HG03565 (cell line): ENCODE data around the gene MEF2A.
A peak's percentile ranks its signal among the peaks of the same experiment; 100 is the strongest.

ENCODE experiments used
- ATAC-seq: cut with Tn5 transposase; IDR thresholded peaks from one replicate; pipeline ENCODE4 v1.9.1; 2021; ENCODE audit warnings: mild to moderate bottlenecking, moderate library complexity; ENCODE audit not compliant: unreplicated experiment

Gene MEF2A

GRCh38 chr15:99696096-99696495, 130.3 kb downstream of the MEF2A start:
- ATAC-seq, result no peak

- peak; percentile 1 for ATAC-seq
Observed at GRCh38 chr15:99702895-99703602, 137.3 kb downstream of the MEF2A start.

GRCh38 chr15:99703603-99704443, 138.0 kb downstream of the MEF2A start:
- ATAC-seq, result peak; percentile 45

GRCh38 chr15:99704444-99704838, 138.7 kb downstream of the MEF2A start:
- ATAC-seq, result peak; percentile 59

- ATAC-seq, result no peak
Observed at GRCh38 chr15:99706557-99707303, 140.9 kb downstream of the MEF2A start.

GRCh38 chr15:99707473-99708270, 141.9 kb downstream of the MEF2A start:
- ATAC-seq, result no peak

- no peak for ATAC-seq
Observed at GRCh38 chr15:99708563-99708962, 142.8 kb downstream of the MEF2A start.

- no peak for ATAC-seq
Observed at GRCh38 chr15:99709243-99709986, 143.6 kb downstream of the MEF2A start.

GRCh38 chr15:99711625-99712024, 145.8 kb downstream of the MEF2A start:
- ATAC-seq, result no peak

- no peak for ATAC-seq
Observed at GRCh38 chr15:99712415-99712814, 146.6 kb downstream of the MEF2A start.

- ATAC-seq, result no peak
Observed at GRCh38 chr15:99716540-99717095, 150.8 kb downstream of the MEF2A start.

GRCh38 chr15:99717161-99718009, 151.6 kb downstream of the MEF2A start:
- ATAC-seq, result peak; percentile 26

GRCh38 chr15:99718421-99718820, 152.6 kb downstream of the MEF2A start:
- no peak for ATAC-seq

- peak; percentile 81 for ATAC-seq
Observed at GRCh38 chr15:99719096-99719541, 153.3 kb downstream of the MEF2A start.

GRCh38 chr15:99720533-99720932, 154.7 kb downstream of the MEF2A start:
- no peak for ATAC-seq

GRCh38 chr15:99721104-99721778, 155.5 kb downstream of the MEF2A start:
- no peak for ATAC-seq

- no peak for ATAC-seq
Observed at GRCh38 chr15:99721896-99722295, 156.1 kb downstream of the MEF2A start.

GRCh38 chr15:99722406-99722805, 156.6 kb downstream of the MEF2A start:
- ATAC-seq, result no peak
